CD4-positive, alpha-beta T cell treated with Interleukin-21 for 1 hour (primary cell): ENCODE data around the gene MYL12B.

Source experiments
- DNase-seq: peaks from one replicate; pipeline ENCODE4 v3.0.0-alpha.2; 2020

The MYL12B gene

GRCh38 chr18:3236470-3236869, 25.5 kb upstream of the MYL12B start:
- DNase-seq: no peak

DNA sequence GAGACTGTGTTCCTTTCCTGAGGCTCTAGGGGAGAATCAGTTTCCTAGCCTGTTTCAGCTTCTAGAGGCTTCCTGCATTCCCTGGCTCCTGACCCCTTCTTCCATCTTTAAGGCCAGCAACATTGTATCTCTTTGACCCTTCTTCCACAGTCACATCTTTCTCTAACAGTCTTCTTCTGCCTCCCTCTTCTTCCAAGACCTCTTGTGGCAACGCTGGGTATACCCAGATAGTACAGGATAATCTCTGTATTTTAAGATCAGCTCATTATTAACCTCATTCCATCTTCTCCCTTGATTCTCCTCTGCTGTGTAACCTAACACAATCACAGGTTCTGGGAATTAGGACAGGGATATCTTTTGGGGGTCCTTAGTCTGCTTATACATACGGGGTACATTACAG, 23.2 kb upstream of the MYL12B start:
- no peak for DNase-seq

GRCh38 chr18:3245185-3245564, 16.8 kb upstream of the MYL12B start:
- DNase-seq: no peak

- peak; percentile 83 for DNase-seq
Measured at GRCh38 chr18:3245853-3246634, 15.9 kb upstream of the MYL12B start.

DNA sequence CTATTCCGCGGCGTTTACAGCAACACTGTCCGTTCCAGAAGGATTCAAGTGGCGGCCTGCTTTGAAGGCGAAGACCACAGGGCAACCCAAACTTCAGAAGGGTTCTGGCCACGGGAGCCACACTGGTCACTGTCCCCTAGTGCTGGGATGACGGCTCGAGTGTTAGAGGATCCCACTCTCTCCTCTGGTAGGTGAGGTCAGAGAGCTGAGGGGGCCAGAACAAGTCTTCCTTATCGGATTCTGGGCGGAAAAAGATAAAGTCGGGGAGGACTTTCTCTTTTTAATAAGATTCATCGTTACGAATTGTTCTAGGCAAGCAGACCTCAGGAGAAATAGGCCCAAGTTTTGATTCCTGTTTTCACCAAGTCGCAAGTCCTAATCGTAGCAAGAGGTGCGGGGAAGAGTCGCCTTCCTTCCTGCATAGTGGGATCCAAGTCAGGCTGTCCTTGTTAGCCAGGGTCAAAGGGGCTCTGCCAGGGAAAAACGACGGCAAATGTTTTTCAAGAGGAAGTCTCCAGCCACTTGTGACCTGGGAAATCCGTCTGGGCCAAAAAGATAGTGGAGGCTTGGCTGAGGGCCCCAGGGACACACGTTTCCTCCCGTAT, 15.2 kb upstream of the MYL12B start:
- no peak for DNase-seq

DNA sequence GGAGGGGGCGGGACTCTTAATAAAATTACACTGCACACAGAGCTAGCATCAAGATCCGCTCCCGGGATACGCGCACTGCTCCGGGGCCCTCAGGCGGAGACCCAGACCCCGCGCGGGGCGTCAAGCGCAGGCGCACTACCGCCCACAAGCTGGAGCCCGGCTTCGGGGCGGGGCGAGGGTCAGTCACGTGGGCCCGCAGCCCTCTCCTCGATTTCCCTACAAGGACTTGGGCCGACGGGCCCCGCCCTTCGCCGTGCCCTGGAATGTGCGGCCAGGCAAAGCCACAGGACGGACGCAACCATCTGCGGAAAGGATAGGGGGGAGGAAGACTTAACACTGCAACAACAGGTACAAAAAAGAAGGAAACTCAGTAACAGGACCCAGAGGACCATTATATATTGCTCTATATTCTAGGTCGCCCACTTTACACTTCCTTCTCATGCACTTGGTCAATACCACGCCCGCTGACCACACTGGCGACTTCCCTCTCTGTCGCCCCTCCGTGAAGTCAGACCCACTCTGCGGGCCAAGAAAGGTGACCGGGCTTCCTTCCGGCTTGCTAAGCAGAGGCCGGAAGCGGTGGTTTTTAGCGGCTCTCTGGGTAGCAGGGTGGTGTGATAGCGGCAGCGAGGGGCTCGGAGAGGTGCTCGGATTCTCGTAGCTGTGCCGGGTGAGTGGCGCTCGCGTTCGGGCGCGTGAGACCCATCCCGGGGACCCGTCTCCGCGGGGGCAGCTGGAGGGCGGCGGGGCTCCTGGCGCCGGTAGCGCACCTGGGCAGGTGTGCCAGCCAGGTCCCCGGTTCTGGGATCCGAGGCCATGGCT, 14.5 kb upstream of the MYL12B start, which contains the start of gene MYL12A:
MYL12A (plus strand) TSS at position 562 of the 822 bp plus-strand sequence. CDS start 5,447 bp downstream, outside the sequence.
- DNase-seq: peak; percentile 93

DNA sequence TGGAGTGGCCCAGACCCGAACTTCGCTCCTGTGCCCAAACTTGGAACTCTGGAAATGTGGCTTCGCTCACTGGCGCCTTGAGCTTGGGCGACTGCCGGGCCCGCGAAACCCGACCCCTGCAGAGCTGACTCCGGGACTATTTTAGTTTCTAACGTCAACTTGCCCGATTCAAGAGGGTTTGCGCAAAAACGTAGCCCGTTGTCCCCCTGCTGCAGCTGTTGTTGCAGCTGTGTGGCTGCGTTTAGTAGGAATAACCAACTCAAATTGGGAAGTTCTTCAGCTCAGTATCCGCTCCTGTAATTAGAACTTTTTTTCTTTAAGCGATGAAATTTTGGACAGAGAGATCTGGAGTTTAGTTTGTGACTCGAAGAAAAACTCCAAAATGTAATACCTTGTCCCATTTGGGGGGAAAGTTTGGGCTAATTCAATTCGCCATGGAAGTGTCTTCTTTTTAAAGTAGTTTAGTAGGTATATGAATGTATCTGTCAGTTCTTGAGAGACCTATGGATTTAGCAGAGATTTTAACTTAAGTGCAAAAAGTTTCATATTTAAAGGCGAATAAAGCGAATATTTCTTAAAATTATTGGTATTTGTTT, 13.8 kb upstream of the MYL12B start:
- DNase-seq: no peak

GRCh38 chr18:3248658-3249359, 13.1 kb upstream of the MYL12B start:
- peak; percentile 72 for DNase-seq

GRCh38 chr18:3250237-3251107, 11.5 kb upstream of the MYL12B start:
- DNase-seq: peak; percentile 27

- no peak for DNase-seq
Measured at GRCh38 chr18:3251249-3251962, 10.5 kb upstream of the MYL12B start.

DNA sequence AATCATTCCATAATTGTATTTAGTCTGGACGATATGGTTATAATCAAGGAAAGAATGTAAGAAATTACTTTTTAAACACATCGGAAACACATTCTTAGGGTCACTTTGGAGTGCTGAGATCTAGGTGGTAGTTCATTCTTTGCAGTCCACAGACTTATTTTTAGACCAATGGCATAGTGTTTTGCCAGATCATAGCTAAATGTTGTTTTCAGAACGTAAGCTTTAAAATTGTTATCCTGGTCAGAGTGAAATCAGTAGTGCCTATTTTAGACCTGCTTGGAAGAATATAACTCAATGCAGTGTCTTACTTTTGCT, 10.0 kb upstream of the MYL12B start:
- DNase-seq: no peak

- no peak for DNase-seq
Measured at GRCh38 chr18:3252843-3253242, 9.1 kb upstream of the MYL12B start.

GRCh38 chr18:3254725-3255124, 7.2 kb upstream of the MYL12B start:
- no peak for DNase-seq

DNA sequence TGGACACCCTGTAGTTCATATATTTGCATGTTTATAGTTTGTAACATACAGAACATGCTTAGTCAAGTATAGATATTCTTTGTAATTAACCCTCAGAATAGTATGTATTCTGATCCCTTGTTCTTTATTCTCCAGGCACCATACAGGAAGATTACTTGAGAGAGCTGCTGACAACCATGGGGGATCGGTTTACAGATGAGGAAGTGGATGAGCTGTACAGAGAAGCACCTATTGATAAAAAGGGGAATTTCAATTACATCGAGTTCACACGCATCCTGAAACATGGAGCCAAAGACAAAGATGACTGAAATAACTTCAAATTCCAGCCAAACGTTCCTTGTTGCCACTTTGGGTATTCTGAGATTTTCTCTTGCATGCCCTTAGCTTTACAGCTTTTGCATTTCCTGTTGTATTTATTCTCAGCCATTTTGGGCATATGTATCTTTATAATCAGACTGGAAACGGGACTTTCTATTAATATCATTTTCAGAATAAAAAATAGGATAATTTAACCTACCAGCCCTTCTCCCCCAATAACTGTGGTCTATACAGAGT, 6.2 kb upstream of the MYL12B start:
- no peak for DNase-seq

- DNase-seq: no peak
Measured at GRCh38 chr18:3256693-3257626, 5.0 kb upstream of the MYL12B start.

- no peak for DNase-seq
Measured at GRCh38 chr18:3257627-3258120, 4.3 kb upstream of the MYL12B start.

- no peak for DNase-seq
Measured at GRCh38 chr18:3260995-3261372, 949 bp upstream of the MYL12B start.

DNA sequence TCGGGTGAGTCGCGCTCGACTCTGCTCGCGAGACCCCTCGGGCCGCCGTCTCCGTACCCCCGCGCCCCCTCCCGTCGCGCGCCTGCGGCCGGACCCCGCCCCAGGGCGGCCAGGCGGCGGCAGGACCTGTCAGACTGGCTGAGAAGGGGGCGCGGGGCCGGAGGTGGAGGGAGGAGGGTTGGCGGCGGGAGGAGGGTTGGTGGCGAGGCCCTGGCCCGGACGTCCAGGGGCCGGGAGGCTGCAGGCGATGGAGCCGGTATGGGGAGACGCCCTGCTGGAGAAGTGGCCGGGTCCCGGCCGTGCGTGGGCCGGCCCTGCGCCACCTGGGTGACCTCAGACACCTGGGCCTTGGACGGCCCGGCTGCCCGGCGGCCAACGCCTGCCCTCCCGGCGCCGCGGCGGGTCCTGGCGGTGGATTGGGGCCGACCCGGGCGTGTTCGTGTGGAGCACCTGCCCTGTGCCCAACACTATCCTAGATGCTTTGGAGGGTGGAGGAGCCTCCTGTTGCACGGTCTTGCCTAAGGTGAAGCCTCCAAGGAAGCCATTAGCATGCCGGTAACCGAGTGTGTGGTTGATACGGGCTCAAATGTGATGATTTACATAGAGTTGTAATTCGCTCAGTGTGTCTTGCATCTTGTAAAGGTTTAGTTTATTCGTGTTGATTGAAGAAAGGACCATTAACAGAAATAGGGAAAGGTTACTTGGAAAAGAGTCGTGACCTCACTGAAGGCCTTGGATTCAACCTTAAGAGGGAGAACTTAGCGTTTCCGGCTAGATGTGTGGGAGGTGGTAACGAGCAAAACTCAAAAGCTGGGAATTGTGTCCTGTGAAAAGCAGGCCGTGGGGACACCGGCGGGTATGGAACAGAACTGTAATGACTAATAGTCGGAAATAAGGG, 550 bp downstream of the MYL12B start:
- peak; percentile 49 for DNase-seq
